NCI-H524 (cell line): ENCODE results near the gene POLG.

ENCODE experiments used
- DNase-seq, 2 experiments: peaks; one replicate each; lab custom pipeline; 2025; lab: John Stamatoyannopoulos, UW

Gene POLG

DNA sequence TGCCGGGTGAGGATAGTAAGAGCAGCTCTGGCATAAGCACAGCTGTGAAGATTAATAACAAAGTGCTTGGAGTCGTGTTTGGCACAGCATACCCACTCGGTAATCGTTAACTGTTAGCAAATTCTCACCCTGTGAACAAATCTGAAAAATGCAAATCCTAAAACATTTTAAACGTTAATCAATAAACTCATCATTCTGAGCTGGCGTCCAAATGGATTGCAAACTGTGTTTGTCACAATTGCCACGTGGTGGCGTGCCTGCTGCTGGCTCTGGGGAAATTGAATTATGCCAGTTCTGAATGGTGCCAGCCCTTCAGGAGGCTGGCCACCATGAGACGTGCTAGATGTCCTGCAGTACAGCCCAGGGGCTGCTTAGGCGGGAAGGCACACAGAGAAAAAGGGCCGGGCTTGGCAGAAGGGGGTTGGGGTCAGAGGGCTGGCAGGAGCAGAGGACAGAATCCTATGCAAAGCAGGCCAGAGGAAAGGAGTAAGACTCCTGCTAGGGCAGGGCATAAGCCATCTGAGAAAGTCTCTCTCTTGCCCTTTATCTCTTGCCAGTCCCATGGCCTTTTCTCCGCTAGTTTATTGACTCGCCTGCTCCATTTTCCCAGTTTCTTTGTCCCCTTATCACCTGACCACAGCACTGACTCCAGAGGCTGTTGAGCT is 22.1 kb upstream of the POLG start:
- DNase-seq, result peak; percentile 24 to 73

DNA sequence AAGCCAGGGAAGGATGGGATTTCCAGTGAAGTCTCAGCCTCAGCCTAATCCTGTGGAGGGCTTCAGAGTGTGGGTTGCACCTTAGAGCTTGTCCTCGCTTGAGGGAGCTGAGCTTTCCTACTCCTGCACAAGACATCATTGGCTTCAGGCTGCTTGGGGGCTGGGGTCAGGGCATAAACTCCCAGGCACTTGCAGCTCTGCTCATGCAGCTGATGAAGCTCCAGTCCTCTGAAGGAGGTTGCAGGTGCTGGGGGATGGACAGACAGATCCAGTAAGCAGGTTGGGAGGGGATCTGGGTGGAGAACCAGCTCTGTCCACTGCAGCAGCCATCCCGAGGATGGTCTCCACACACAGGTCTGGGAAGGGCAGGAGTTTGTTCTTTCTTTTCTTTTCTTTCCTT is 19.4 kb upstream of the POLG start:
- no peak for DNase-seq

- no peak for DNase-seq
These were observed 17.9 kb upstream of the POLG start for GRCh38 chr15:89352476-89352875.

DNA sequence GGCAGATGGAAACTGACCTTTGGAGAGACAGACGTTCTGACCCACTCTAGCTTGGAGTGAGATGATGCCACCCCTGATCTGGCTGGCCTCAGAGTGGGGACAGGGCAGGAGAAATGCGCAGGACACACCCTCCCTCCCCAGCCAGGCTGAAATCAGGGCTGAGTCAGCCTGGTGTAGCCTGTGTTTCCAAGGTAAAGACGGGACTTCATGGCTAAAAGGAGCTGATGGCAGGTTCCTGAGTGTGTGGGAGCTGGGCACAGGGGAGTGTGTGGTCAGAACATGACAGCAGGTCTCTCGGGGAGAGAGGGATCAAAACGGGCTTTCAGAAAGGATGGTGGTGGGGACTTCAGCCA is 14.6 kb upstream of the POLG start:
- no peak for DNase-seq

GRCh38 chr15:89346516-89347231 is 12.1 kb upstream of the POLG start:
- DNase-seq, result no peak

DNA sequence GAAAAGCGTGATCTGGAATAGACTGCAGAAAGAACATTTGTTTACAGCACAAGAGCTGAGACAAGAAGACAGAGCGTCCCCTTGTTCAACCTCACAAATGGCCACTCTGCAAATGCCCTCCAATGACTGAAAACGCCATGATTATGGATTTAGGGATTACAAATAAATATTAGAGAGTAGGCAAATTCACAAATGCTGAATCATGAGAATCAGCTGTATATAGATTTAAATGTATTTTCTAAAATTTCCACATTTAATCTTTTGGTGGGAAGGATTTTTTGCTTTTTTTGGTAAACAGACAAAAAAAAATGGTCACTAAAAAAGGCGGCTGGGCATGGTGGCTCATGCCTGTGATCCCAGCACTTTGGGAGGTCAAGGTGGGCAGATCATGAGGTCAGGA is 10.6 kb upstream of the POLG start:
- no peak for DNase-seq

- no peak for DNase-seq
These were observed 8.2 kb upstream of the POLG start for GRCh38 chr15:89342840-89343239.

DNA sequence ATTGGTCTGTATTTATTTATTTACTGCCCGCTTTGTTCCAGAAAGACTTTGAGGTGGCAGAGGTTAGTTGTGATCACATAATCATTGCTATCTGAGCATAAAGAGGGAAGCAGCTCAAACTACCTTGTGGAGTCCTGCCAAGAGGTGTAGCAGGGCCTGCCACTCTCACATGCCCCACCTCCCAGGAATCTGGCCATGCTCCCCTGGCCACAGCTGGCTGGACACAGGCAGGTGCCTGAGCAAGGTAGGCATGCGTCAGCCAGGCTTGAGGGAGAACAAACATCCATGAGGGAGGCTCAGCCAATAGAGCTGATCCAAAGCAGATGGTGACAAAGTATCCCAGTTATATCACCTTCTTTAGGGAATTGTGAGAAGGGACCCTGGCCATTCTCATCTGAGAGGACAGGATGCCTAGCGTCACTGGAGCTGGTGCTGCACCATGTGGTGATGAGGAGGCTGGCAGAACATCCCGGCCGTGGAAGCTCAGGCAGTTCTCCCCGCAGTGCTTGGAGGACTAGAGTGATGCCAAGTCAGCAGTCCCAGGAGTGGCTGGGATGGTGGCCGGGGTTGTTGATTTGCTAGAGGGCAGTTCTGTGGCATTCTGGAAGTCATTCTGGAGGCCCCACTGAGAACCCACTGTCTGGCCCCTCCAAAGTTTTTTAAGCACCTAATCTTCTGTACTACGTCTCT is 6.8 kb upstream of the POLG start:
- DNase-seq, result no peak

DNA sequence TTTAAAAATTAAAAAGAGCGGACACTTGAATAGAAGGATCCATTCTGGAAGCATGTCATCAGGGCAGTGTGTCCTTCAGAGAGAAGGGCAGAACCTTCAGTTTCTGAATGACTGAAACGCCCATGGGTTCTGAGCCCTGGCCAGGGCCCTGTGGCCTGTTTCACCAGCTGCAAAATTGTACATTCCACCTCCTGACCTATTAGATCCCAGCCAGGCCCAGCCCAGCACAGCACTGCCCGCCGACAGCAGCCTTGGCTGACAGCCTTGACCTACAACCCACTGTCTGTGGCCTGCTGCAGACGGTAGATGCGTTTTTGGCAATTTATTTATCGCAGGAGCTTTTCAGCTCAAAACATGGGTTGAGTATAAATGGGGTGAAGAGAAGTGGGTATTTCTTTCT is 5.9 kb upstream of the POLG start:
- no peak for DNase-seq

GRCh38 chr15:89338036-89338435 is 3.4 kb upstream of the POLG start:
- DNase-seq, result no peak

- DNase-seq, result peak; percentile 77 to 88
These were observed 846 bp upstream of the POLG start for GRCh38 chr15:89335298-89336041.

GRCh38 chr15:89333959-89334509 is 590 bp downstream of the POLG start:
- no peak for DNase-seq

DNA sequence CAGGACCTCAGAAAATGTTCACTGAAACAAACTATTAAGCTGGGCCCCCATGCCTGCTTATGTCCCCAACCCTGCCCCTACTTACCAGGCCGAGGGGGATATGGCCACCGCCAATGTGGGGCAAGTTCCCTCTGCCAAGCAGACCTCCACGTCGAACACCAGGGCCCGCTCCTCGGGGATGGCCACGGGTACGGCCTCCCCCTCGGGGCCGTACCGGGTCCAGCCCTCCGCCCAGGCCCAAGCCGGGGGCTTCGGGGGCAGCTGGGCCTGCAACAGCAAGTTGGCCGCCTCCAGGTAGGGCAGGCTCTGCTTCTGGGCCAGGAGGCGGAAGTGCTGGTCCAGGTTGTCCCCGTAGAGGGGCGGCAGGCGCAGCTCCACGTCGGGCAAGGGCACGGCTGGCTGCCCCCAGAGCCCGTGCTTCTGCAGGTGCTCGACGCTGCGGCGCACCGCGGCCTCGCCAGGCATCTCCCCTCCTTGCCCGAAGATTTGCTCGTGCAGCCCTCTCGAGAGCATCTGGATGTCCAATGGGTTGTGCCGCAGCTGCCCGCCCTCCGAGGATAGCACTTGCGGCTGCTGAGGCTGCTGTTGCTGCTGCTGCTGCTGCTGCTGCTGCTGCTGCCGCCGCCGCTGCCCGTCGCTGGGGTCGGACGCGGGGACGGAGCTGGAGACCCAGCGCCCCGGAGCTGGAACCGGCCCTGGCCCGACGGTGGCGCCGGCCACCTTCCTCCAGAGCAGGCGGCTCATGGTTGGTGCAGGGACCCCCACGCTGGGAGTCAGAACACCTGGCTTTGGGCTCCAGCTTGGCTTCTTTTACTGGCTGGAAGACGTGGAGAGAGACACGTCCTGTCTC is 1.4 kb downstream of the POLG start:
- DNase-seq, result no peak

GRCh38 chr15:89332446-89332845 is 2.2 kb downstream of the POLG start:
- peak; percentile 19 to 38 for DNase-seq

GRCh38 chr15:89330881-89331595 is 3.6 kb downstream of the POLG start:
- DNase-seq, result no peak

GRCh38 chr15:89330119-89330518 is 4.5 kb downstream of the POLG start:
- DNase-seq, result no peak

DNA sequence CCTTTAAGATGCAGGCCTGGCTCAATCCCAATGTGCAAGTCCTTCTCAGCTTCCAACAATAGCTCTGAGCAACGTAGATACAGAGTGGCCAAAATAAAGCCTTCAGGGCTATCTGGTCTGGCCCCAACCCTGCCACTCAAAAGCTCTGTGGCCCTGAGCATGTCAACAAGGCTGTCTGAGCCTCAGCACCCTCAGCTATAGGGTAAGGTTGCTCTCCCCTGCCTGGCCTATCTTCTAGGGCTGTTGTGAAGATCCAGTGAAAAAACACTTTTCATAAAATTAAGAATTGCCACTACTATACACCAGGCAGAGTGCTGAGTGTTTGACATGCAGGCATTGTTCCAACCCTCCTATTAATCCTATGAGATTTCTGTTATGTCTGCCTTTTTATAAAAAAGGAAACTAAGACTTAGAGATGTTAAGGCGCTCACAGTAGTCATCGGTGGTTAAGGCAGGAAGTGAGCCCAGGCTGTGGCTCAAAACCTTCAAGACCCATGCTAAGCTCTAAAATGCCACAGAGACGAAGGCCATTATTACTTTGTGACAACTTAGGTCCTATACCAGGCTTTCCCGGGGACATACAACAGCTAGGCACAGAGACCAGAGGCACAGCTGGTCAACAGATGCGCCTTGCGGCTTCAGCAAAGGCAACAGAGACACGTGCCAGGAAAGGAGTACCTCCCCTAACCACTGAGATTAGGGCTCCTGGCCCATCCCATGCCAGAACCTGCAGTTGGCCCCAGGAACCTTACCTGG is 5.1 kb downstream of the POLG start:
- no peak for DNase-seq

GRCh38 chr15:89328398-89329254 is 6.0 kb downstream of the POLG start:
- DNase-seq, result no peak

DNA sequence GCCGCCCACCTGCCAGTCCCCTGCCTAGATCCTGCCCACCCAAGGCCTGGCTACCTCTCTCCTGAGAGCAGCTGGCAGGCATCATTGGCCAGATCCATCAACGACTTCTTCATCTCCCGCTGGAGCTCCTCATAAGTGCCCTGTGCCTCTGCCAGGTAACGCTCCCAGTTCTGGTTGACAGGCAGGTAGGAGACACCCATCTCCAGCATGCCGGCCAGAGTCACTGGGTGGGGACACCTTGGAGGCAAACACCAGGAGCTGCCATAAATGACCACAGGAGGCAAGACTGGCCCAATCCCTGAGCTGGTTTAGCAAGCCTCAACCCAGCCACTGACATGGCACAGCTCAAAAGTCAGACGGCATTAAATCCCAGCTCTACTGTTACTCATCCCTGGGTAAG is 7.5 kb downstream of the POLG start:
- DNase-seq, result no peak
